ENCODE measurements around the gene NINJ2. TPM values are rescaled to one million over a fixed set of nuclear protein-coding genes. Genes with fewer than 3 reads are reported as not detected.

NINJ2 gene
- polyA plus RNA-seq, 1 donor from 2014 or later, result not detected

DNA sequence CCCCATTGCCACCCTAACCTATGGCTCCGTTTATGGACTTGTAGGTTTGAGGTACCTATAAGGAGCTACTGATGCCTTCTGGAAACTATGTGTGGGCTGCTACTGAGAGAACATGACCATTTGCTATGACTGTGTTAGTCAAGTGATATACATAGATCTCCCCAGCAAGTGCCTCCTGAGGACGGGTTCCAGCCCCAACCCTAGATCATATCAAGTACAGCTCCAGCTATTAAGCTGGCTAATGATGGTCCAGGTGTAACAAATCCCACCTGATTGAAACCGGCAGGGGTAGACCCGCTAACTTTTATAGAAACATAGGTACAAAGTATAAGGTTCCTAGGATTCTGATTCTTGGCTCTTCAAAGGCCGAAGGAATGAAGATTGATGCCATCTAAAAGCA is 23.7 kb downstream of the NINJ2 start:
- no peak overlapping the region for H2AFZ ChIP-seq (ENCODE audit: low read depth, low read length)
- no peaks in the 10 kb centered on the region for H3K9me2 ChIP-seq (ENCODE audit: insufficient read depth, low read length)
- H3F3A ChIP-seq (ENCODE audit: insufficient read depth, low read length, poor library complexity, severe bottlenecking), result no peaks in the 10 kb centered on the region
- no peaks in the 10 kb centered on the region for H3K79me2 ChIP-seq (replicated peaks; ENCODE audit: insufficient read depth, low read length)
- no peak overlapping the region for H3K27ac ChIP-seq (ENCODE audit: low read length)
- H3K36me3 ChIP-seq (ENCODE audit: insufficient read depth, low read length), result no peaks in the 10 kb centered on the region
- H3K4me3 ChIP-seq (ENCODE audit: low read length), result no peak overlapping the region
- no peak overlapping the region for H3K9ac ChIP-seq (ENCODE audit: low read length)
- TF ChIP-seq POLR2AphosphoS5 (IDR thresholded peaks at IDR 0.05), result no peak
- TF ChIP-seq, protein P1, sequence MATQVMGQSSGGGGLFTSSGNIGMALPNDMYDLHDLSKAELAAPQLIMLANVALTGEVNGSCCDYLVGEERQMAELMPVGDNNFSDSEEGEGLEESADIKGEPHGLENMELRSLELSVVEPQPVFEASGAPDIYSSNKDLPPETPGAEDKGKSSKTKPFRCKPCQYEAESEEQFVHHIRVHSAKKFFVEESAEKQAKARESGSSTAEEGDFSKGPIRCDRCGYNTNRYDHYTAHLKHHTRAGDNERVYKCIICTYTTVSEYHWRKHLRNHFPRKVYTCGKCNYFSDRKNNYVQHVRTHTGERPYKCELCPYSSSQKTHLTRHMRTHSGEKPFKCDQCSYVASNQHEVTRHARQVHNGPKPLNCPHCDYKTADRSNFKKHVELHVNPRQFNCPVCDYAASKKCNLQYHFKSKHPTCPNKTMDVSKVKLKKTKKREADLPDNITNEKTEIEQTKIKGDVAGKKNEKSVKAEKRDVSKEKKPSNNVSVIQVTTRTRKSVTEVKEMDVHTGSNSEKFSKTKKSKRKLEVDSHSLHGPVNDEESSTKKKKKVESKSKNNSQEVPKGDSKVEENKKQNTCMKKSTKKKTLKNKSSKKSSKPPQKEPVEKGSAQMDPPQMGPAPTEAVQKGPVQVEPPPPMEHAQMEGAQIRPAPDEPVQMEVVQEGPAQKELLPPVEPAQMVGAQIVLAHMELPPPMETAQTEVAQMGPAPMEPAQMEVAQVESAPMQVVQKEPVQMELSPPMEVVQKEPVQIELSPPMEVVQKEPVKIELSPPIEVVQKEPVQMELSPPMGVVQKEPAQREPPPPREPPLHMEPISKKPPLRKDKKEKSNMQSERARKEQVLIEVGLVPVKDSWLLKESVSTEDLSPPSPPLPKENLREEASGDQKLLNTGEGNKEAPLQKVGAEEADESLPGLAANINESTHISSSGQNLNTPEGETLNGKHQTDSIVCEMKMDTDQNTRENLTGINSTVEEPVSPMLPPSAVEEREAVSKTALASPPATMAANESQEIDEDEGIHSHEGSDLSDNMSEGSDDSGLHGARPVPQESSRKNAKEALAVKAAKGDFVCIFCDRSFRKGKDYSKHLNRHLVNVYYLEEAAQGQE (IDR thresholded peaks at IDR 0.05; ENCODE audit: borderline replicate concordance), result no peak
- TF ChIP-seq EZH2 (IDR thresholded peaks at IDR 0.05; ENCODE audit: borderline replicate concordance, insufficient read depth, low read length, poor library complexity, severe bottlenecking), result no peak
- no peak for TF ChIP-seq SMC3 (conservative IDR thresholded peaks at IDR 0.05; ENCODE audit: poor library complexity)
- no peak for TF ChIP-seq RAD21 (conservative IDR thresholded peaks at IDR 0.05)
- no peak for TF ChIP-seq CTCF (IDR thresholded peaks at IDR 0.05; ENCODE audit: poor library complexity, severe bottlenecking)
- TF ChIP-seq TAF1 (IDR thresholded peaks at IDR 0.05; ENCODE audit: low read depth), result no peak
- TF ChIP-seq EP300 (conservative IDR thresholded peaks at IDR 0.05; ENCODE audit: poor library complexity, severe bottlenecking), result no peak
- no peak for TF ChIP-seq MXI1 (conservative IDR thresholded peaks at IDR 0.05; ENCODE audit: poor library complexity, severe bottlenecking)
- peaks cover 8% of the 10 kb centered on the region for H3K27me3 ChIP-seq (ENCODE audit: insufficient read depth, low read depth, low read length)
- H3K4me2 ChIP-seq (ENCODE audit: low read length), result no peak overlapping the region
- H4K20me1 ChIP-seq (ENCODE audit: insufficient read depth), result no peaks in the 10 kb centered on the region
- H3K9me3 ChIP-seq (ENCODE audit: low read length), result no peaks in the 10 kb centered on the region

GRCh38 chr12:638953-639557 is 24.2 kb downstream of the NINJ2 start:
- H2AFZ ChIP-seq (ENCODE audit: low read depth, low read length), result no peak overlapping the region
- no peak overlapping the region for H3K4me2 ChIP-seq (ENCODE audit: low read length)
- H3K36me3 ChIP-seq (ENCODE audit: insufficient read depth, low read length), result no peaks in the 10 kb centered on the region
- no peaks in the 10 kb centered on the region for H3K79me2 ChIP-seq (replicated peaks; ENCODE audit: insufficient read depth, low read length)
- H3F3A ChIP-seq (ENCODE audit: insufficient read depth, low read length, poor library complexity, severe bottlenecking), result no peaks in the 10 kb centered on the region
- H4K20me1 ChIP-seq (ENCODE audit: insufficient read depth), result no peaks in the 10 kb centered on the region
- H3K9me3 ChIP-seq (ENCODE audit: low read length), result no peaks in the 10 kb centered on the region
- no peak overlapping the region for H3K9ac ChIP-seq (ENCODE audit: low read length)
- H3K27me3 ChIP-seq (ENCODE audit: insufficient read depth, low read depth, low read length), result peaks cover 8% of the 10 kb centered on the region
- H3K27ac ChIP-seq (ENCODE audit: low read length), result no peak overlapping the region
- TF ChIP-seq TAF1 (IDR thresholded peaks at IDR 0.05; ENCODE audit: low read depth) (no peak), CTCF (IDR thresholded peaks at IDR 0.05; ENCODE audit: poor library complexity, severe bottlenecking) (no peak)
- H3K9me2 ChIP-seq (ENCODE audit: insufficient read depth, low read length), result no peaks in the 10 kb centered on the region
- H3K4me3 ChIP-seq (ENCODE audit: low read length), result no peak overlapping the region
